ENCODE measurements around the gene FRMD4A.

FRMD4A gene

DNA sequence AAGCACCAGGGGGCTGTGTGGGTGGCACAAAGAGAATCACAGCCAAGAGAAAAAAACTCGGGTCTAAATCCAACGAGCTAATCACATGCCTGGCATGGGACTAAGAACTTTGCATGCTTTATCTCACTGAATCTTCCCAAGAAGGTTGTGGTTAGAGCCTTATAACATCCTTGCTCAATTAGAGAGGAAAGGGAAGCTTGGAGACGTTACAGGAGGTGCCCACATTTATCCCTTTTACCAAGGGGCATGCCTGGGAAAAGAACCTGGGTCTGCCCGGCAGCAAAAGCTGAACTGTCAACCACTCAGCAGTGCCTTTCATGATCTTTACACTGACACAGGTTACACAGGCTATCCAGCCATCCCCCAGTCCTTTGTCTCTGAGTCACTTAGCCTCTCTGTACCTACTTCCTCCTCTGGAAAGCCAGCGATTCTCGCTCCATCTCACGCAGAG, 553.8 kb downstream of the FRMD4A start:
- TF ChIP-seq CTCF (IDR thresholded peaks at IDR 0.05; ENCODE audit: insufficient read depth, low read depth, low read length, missing control alignments): no peak
- peak; percentile 69 for DNase-seq (ENCODE audit: low read depth)
- no peak overlapping the region for H3K4me3 ChIP-seq (ENCODE audit: low read length)

GRCh38 chr10:13775786-13776775, 554.6 kb downstream of the FRMD4A start:
- DNase-seq (ENCODE audit: low read depth): peak; percentile 78
- no peak overlapping the region for H3K4me3 ChIP-seq (ENCODE audit: low read length)

GRCh38 chr10:13774303-13774893, 556.3 kb downstream of the FRMD4A start:
- no peak for TF ChIP-seq CTCF (IDR thresholded peaks at IDR 0.05; ENCODE audit: insufficient read depth, low read depth, low read length, missing control alignments)
- no peak overlapping the region for H3K4me3 ChIP-seq (ENCODE audit: low read length)
- no peak for DNase-seq (ENCODE audit: low read depth)

More at GRCh38 chr10:13775786-13776775, 554.6 kb downstream of the FRMD4A start:
- TF ChIP-seq CTCF (IDR thresholded peaks at IDR 0.05; ENCODE audit: insufficient read depth, low read depth, low read length, missing control alignments): no peak

GRCh38 chr10:13773496-13774170, 557.1 kb downstream of the FRMD4A start:
- DNase-seq (ENCODE audit: low read depth): peak; percentile 31
- no peak for TF ChIP-seq CTCF (IDR thresholded peaks at IDR 0.05; ENCODE audit: insufficient read depth, low read depth, low read length, missing control alignments)
- H3K4me3 ChIP-seq (ENCODE audit: low read length): no peak overlapping the region

DNA sequence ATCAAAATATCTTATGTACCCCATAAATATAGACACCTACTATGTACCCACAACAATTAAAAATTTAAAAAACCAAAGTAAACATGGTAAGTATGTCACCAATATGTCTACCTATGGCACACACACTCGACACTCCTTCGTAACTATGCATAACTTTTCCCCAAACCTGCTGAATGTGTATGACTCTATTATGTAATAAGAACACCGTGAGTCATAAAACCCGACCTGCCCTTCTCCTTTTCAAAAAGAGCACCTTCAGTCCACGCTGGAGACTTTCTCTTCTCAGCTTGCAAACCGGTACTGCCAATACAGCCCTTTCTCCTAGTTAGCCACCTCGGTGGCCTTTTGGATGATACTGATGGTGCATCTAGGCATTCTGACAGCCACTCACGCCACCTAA, 557.7 kb downstream of the FRMD4A start:
- DNase-seq (ENCODE audit: low read depth): peak; percentile 86
- TF ChIP-seq CTCF (IDR thresholded peaks at IDR 0.05; ENCODE audit: insufficient read depth, low read depth, low read length, missing control alignments): no peak
- H3K4me3 ChIP-seq (ENCODE audit: low read length): no peak overlapping the region

DNA sequence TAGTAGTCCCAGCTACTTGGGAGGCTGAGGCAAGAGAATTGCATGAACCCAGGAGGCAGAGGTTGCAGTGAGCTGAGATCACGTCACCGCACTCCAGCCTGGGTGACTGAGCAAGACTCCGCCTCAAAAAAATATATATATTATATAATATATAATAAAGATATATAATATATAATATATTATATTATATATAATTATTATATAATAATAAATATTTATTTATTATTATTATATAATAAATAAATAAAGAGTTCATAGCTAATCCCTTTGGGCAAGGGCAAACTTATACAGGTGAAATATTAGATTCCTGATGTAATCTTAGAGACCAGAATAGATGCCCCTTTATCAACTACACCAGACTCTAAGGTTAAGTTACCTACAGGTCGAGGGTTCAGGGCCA, 558.7 kb downstream of the FRMD4A start:
- no peak overlapping the region for H3K4me3 ChIP-seq (ENCODE audit: low read length)
- DNase-seq (ENCODE audit: low read depth): no peak
- TF ChIP-seq CTCF (IDR thresholded peaks at IDR 0.05; ENCODE audit: insufficient read depth, low read depth, low read length, missing control alignments): no peak

Measured in epithelial cell of esophagus (primary cell).